ACHN (cell line): ENCODE measurements around the gene WDR88.

Experiments used
- DNase-seq: peaks from one replicate; pipeline ENCODE4 v3.0.0-alpha.2; 2015
- in situ Hi-C: cut with HindIII; loops from 2 replicates; pipeline ENCODE4 v1.10.0; 2017; ENCODE audit warnings: low sequenced_read_pairs, low pct_ligation_motif_present, low pct_unique_long_range_greater_than_20kb

WDR88 gene

GRCh38 chr19:33132021-33132420 lies at the start of gene WDR88:
Gene WDR88, plus strand, starts transcription at chr19:33132114. Its CDS starts 56 bp downstream, at chr19:33132170.
- in situ Hi-C loops, result no loop called here

GRCh38 chr19:33085570-33086128 lies 46.3 kb upstream of the WDR88 start:
- in situ Hi-C loops, result no loop called here
- DNase-seq, result no peak

More at GRCh38 chr19:33132021-33132420, at the start of gene WDR88:
- no peak for DNase-seq

- in situ Hi-C loops, result no loop called here
These were observed 45.0 kb upstream of the WDR88 start for GRCh38 chr19:33086955-33087354.

GRCh38 chr19:33089010-33089409 lies 42.9 kb upstream of the WDR88 start:
- DNase-seq, result no peak
- in situ Hi-C loops, result no loop called here

More at GRCh38 chr19:33086955-33087354, 45.0 kb upstream of the WDR88 start:
- no peak for DNase-seq

- in situ Hi-C loops, result no loop called here
- no peak for DNase-seq
These were observed 41.7 kb upstream of the WDR88 start for GRCh38 chr19:33090179-33090578.

- no peak for DNase-seq
- in situ Hi-C loops, result no loop called here
These were observed 38.3 kb upstream of the WDR88 start for GRCh38 chr19:33093420-33094210.

- DNase-seq, result no peak
- in situ Hi-C loops, result no loop called here
These were observed 37.4 kb upstream of the WDR88 start for GRCh38 chr19:33094436-33095067.

- DNase-seq, result no peak
- in situ Hi-C loops, result no loop called here
These were observed 35.9 kb upstream of the WDR88 start for GRCh38 chr19:33096005-33096404.

- peak; percentile 11 for DNase-seq
- in situ Hi-C loops, result no loop called here
These were observed 33.8 kb upstream of the WDR88 start for GRCh38 chr19:33098055-33098534.

- in situ Hi-C loops, result no loop called here
These were observed 30.8 kb upstream of the WDR88 start for GRCh38 chr19:33100894-33101644.

GRCh38 chr19:33102893-33103292 lies 29.0 kb upstream of the WDR88 start:
- in situ Hi-C loops, result no loop called here
- no peak for DNase-seq

More at GRCh38 chr19:33100894-33101644, 30.8 kb upstream of the WDR88 start:
- DNase-seq, result no peak

GRCh38 chr19:33108161-33108560 lies 23.8 kb upstream of the WDR88 start:
- in situ Hi-C loops, result no loop called here
- DNase-seq, result no peak

GRCh38 chr19:33110137-33110910 lies 21.6 kb upstream of the WDR88 start:
- in situ Hi-C loops, result no loop called here
- peak; percentile 2 for DNase-seq

GRCh38 chr19:33111587-33111986 lies 20.3 kb upstream of the WDR88 start:
- in situ Hi-C loops, result no loop called here
- DNase-seq, result no peak

- no peak for DNase-seq
- in situ Hi-C loops, result no loop called here
These were observed 17.6 kb upstream of the WDR88 start for GRCh38 chr19:33114312-33114711.

- in situ Hi-C loops, result no loop called here
- no peak for DNase-seq
These were observed 14.4 kb upstream of the WDR88 start for GRCh38 chr19:33117501-33117900.

GRCh38 chr19:33118643-33119042 lies 13.3 kb upstream of the WDR88 start:
- in situ Hi-C loops, result no loop called here
- no peak for DNase-seq
